Activated CD4-positive, alpha-beta T cell treated with anti-CD3 and anti-CD28 coated beads, Interleukin-2, amount 10 ng/mL, durations not matched to agents 24 days and 14 days (primary cell): ENCODE measurements around the gene MPC1. TPM values are rescaled to one million over a fixed set of nuclear protein-coding genes. Genes with fewer than 3 reads are reported as not detected.
"Not testable (repeated sequence)": the region's sequence is repeated elsewhere in the genome, so short reads cannot be mapped to it uniquely, and the experiment has no call there.

ENCODE experiments used
- DNase-seq: peaks from one replicate; pipeline ENCODE4 v3.0.0; 2022
- H3K27ac Mint-ChIP-seq: one replicate; pipeline ENCODE4 v1.8.0; 2022; ENCODE audit warnings: mild to moderate bottlenecking, mixed read lengths
- H3K27me3 Mint-ChIP-seq: one replicate; pipeline ENCODE4 v1.8.0; 2022; ENCODE audit warnings: mixed read lengths
- H3K36me3 Mint-ChIP-seq: one replicate; pipeline ENCODE4 v1.8.0; 2022; ENCODE audit warnings: low read depth, mild to moderate bottlenecking, mixed read lengths
- H3K4me1 Mint-ChIP-seq: one replicate; pipeline ENCODE4 v1.8.0; 2021; ENCODE audit warnings: mixed read lengths
- H3K4me3 Mint-ChIP-seq: one replicate; pipeline ENCODE4 v1.8.0; 2022; ENCODE audit warnings: mild to moderate bottlenecking, moderate library complexity, mixed read lengths
- H3K9me3 Mint-ChIP-seq: one replicate; pipeline ENCODE4 v1.8.0; 2021; ENCODE audit warnings: mixed read lengths
- intact Hi-C: fragments of 100-400 bp; cut with micrococcal nuclease; formaldehyde crosslinking; loops from one replicate; pipeline ENCODE4 v1.15.1; 2023
- total RNA-seq: library from RNA; stranded (reverse); gene quantifications from 2 replicates; pipeline ENCODE4 v1.2.3, GENCODE V29; 2022

MPC1 gene
- total RNA-seq, 1 donor from 2014 or later: 18.1 TPM

DNA sequence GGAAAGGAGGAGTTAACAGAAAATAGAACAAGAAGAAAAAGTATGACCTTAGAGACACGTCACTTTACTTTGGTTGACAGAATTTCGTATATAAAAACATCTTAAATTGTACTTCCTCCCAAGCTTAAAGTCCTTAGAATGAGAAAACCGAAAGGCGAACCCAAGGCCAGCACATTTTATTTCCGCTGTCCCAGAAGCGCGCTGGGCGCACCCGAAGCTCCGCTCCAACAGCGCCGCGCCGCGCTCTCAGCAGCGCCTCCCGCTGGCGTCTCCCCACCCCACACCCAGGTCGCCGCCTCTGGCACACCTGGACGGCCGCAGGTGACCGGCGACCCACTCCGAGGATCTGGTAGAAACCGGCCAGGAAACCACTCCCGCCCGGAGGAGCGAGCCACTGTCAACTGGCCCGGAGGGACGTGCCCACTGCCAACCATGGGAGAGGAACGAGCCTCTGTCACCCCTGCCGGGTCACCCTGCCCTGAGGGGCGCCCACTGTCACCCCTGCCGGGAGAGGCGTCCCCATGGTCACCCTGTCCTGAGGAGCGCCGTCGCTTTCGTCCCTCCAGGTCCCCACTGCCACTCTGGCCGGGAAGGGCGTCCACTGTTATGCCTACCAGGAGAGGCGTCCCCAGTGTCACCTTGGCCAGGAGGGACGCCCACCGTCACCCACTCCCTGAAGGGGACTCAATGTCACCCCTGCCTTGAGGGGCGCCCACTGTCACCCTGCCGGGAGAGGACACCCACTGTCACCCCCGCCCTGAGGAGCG lies 824 bp downstream of the MPC1 start:
- Mint-ChIP-seq H3K27ac (peak overlapping the region; percentile 59), H3K36me3 (no peaks in the 10 kb centered on the region), H3K4me3 (peak overlapping the region; percentile 88), H3K9me3 (no peaks in the 10 kb centered on the region), H3K4me1 (peaks cover 13% of the 10 kb centered on the region), H3K27me3 (no peaks in the 10 kb centered on the region)
- intact Hi-C loops: loop anchor here (2.0 to 5.0 kb wide), 6 partner anchors 35 to 1445 kb away; partner anchors contain the start of genes AFDN, CEP43, PRR18 and RNASET2
- peak; percentile 93 for DNase-seq

DNA sequence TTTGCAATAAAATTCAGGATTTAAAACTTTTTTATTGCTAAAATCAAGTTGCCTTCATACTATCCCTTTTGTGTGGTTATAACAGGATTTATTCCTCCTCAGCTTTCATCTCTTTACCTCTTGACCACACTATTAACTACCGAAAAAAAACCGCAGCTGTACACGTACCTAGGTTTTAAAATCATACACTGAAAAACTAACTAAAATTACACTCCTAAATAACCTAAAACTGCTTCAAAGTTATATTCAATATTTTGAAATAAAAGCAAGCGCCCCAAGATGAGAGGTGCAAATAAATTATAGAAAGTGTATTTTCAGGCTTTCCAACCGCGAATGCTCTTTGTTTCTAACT lies 1.4 kb downstream of the MPC1 start:
- H3K4me1 Mint-ChIP-seq: peaks cover 13% of the 10 kb centered on the region
- intact Hi-C loops: loop anchor here (5.0 kb wide), 3 partner anchors 36 to 1446 kb away; partner anchors contain the start of genes AFDN and RNASET2
- H3K27ac Mint-ChIP-seq: peak overlapping the region; percentile 59
- H3K9me3 Mint-ChIP-seq: no peaks in the 10 kb centered on the region
- peak overlapping the region; percentile 88 for H3K4me3 Mint-ChIP-seq
- H3K27me3 Mint-ChIP-seq: no peaks in the 10 kb centered on the region
- no peaks in the 10 kb centered on the region for H3K36me3 Mint-ChIP-seq
- DNase-seq: no peak

DNA sequence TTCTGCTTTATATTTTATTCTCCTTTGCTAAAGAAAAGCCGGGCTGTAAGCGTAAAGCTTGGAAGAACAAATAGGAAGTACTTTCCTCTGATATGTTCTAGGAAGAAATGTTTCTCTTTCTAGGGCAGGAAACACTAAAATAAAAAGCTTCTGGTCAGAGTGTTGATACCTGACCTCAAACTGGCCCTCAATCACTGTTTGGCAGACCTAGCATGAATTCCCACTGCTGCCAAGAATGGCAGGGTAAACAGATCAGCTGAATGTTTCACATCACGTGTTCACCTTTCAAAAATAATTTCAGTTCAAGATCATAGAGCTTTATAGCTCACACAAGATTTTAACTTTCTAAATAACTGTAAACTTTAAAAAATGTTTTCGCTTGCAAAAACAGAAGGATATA lies 2.9 kb downstream of the MPC1 start:
- Mint-ChIP-seq H3K4me1 (peaks cover 13% of the 10 kb centered on the region), H3K4me3 (no peak overlapping the region), H3K27ac (no peak overlapping the region), H3K9me3 (no peaks in the 10 kb centered on the region), H3K36me3 (no peaks in the 10 kb centered on the region), H3K27me3 (no peaks in the 10 kb centered on the region)
- intact Hi-C loops: loop anchor here (5.0 kb wide), 3 partner anchors 38 to 1448 kb away; partner anchors contain the start of genes AFDN and RNASET2
- no peak for DNase-seq

DNA sequence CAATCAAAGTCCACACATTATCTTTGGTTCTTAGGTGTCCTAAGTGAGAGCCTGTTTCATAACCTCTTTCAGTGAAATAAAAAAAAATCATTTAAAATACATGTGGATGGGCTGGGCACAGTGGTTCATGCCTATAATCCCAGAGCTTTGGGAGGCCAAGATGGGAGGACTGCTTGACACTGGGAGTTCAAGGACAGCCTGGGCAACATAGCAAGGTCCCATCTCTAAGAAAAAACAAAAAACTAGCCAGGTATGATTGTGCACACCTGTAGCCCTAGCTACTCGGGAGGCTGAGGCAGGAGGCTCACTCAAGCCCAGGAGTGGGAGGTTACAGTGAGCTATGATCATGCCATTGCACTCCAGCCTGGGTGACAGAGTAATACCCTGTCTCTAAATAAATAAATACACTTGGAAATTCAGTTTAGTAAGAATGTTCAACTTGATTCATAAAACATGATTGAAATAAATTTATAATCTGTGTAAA lies 3.6 kb downstream of the MPC1 start:
- no peaks in the 10 kb centered on the region for H3K27me3 Mint-ChIP-seq
- H3K9me3 Mint-ChIP-seq: no peaks in the 10 kb centered on the region
- no peak overlapping the region for H3K27ac Mint-ChIP-seq
- no peak for DNase-seq
- intact Hi-C loops: no loop called here
- H3K4me3 Mint-ChIP-seq: no peak overlapping the region
- H3K36me3 Mint-ChIP-seq: no peaks in the 10 kb centered on the region
- H3K4me1 Mint-ChIP-seq: peaks cover 13% of the 10 kb centered on the region

DNA sequence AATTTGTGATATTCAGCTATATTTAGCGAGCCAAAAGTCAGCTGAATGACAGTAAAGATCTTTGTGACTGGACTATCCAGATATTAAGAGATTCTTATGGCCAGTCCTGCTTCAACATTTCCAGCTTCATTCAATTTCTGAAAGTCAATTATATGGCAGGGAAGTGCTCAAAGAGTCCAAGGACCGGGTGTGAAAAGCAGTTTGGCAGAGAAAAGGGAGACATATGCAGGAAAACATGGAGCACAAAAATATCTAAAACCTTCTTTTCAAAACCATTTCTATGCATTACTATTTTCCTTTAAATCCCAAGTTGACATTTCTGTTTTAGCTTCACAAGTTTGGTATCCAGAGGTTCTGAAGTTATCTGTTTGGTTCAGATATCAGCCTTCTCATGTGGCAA lies 5.0 kb downstream of the MPC1 start:
- no peaks in the 10 kb centered on the region for H3K27me3 Mint-ChIP-seq
- no peak for DNase-seq
- no peak overlapping the region for H3K27ac Mint-ChIP-seq
- H3K9me3 Mint-ChIP-seq: no peaks in the 10 kb centered on the region
- intact Hi-C loops: no loop called here
- no peak overlapping the region for H3K4me3 Mint-ChIP-seq
- peaks cover 8% of the 10 kb centered on the region for H3K4me1 Mint-ChIP-seq
- no peaks in the 10 kb centered on the region for H3K36me3 Mint-ChIP-seq

DNA sequence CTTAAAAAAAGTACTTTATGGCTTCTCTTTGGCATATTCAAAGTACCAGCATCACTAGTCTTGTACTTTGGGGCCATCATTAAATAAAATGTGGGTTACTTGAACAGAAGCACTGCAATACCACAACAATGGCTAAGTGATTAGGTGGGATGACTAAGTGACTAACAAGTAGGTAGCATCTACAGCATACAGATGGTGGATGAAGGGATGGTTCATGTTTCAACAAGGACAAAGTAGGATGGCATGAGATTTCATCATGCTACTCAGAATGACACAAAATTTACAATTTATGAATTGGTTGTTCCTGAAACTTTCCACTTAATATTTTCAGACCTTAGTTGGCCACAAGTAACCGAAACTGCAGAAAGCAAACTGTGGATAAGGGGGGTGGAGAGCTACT lies 7.7 kb downstream of the MPC1 start:
- intact Hi-C loops: no loop called here
- Mint-ChIP-seq H3K27me3 (no peaks in the 10 kb centered on the region), H3K4me1 (peaks cover under 1% of the 10 kb centered on the region)

DNA sequence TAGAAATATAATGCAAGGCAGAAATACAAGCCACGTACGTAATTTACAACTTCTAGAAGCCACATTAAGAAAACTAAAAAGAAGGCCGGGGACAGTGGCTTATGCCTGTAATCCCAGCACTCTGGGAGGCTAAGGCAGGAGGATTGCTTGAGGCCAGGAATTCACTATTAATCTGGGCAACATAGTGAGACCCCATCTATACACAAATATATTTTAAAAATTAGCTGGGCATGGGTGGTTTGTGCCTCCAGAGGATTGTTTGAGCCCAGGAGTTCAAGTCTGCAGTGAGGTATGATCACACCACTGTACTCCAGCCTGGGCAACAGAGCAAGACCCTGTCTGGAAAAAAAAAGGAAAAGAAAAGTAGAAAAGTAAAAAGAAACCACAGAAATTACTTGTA lies 12.3 kb downstream of the MPC1 start:
- Mint-ChIP-seq H3K4me3 (no peak overlapping the region), H3K9me3 (no peaks in the 10 kb centered on the region), H3K27me3 (no peaks in the 10 kb centered on the region), H3K27ac (no peak overlapping the region), H3K4me1 (peaks cover 4% of the 10 kb centered on the region), H3K36me3 (no peaks in the 10 kb centered on the region)
- intact Hi-C loops: no loop called here
- DNase-seq: no peak

More for the DNA sequence above, 7.7 kb downstream of the MPC1 start:
- Mint-ChIP-seq H3K9me3 (no peaks in the 10 kb centered on the region), H3K27ac (no peak overlapping the region), H3K36me3 (no peaks in the 10 kb centered on the region), H3K4me3 (no peak overlapping the region)
- no peak for DNase-seq

DNA sequence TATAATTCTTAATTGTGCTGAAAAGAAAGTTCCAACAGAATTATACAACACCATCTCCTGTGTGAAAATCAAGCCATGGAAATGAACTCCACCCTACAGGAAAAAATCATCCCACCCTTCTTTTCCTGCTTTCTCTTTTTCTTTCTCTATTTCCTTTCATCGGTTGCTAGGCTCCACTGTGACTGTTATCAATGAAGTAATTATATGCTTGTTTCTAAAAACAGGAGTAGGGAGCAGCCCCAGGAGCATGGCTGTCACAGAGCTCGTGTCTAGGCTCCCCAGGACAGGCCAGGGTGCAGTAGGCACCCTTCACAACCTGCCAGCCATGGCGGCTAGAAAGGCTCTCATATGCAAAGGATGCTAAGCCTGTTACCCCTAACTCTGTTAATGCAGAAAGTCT lies 13.0 kb downstream of the MPC1 start:
- intact Hi-C loops: no loop called here
- Mint-ChIP-seq H3K27ac (no peak overlapping the region), H3K27me3 (no peaks in the 10 kb centered on the region), H3K36me3 (no peaks in the 10 kb centered on the region), H3K4me3 (no peak overlapping the region), H3K4me1 (peaks cover 4% of the 10 kb centered on the region), H3K9me3 (no peaks in the 10 kb centered on the region)
- DNase-seq: no peak

DNA sequence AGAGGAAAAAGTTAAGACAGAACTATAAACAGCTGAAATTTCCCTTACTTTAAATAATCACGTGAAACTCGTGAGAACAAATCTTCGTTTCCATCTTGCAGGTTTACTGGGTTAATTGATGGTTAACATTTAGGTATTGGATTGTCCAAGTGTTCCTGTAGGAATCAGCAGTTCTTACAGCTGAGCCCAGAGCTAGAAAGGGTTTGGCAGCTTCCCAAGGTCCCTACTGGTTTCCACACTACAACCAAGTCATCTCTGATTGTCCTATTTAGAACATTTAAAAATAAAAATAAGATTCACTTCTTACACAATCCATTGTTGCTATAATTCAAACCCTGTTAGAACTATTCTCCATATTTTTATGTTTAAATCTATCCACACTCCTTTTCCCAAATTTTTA lies 15.8 kb downstream of the MPC1 start:
- Mint-ChIP-seq H3K27ac (no peak overlapping the region), H3K36me3 (peaks cover 5% of the 10 kb centered on the region), H3K9me3 (no peaks in the 10 kb centered on the region), H3K4me1 (peaks cover 4% of the 10 kb centered on the region), H3K27me3 (no peaks in the 10 kb centered on the region), H3K4me3 (no peak overlapping the region)
- intact Hi-C loops: no loop called here
- DNase-seq: no peak

DNA sequence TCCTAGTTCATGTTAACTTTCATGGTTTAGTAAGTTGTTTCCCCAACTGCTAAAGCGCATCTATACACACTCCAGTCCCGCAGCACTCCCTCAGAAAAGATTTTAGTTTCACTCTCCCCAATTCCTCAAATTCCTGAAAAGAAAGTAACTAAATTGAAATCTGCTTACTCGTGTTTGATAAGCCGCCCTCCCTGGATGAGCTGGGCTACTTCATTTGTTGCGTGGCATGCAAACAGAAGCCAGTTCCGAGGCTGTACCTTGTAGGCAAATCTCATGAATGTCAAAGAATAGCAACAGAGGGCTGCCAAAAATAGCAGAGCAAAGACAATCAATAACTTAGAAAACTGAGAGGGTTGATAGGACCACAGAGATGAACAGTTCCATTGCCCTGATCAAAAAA lies 16.9 kb downstream of the MPC1 start:
- H3K9me3 Mint-ChIP-seq: no peaks in the 10 kb centered on the region
- no peaks in the 10 kb centered on the region for H3K27me3 Mint-ChIP-seq
- H3K36me3 Mint-ChIP-seq: peaks cover 5% of the 10 kb centered on the region
- intact Hi-C loops: no loop called here
- peaks cover 4% of the 10 kb centered on the region for H3K4me1 Mint-ChIP-seq
- no peak overlapping the region for H3K27ac Mint-ChIP-seq
- H3K4me3 Mint-ChIP-seq: no peak overlapping the region
- DNase-seq: no peak

DNA sequence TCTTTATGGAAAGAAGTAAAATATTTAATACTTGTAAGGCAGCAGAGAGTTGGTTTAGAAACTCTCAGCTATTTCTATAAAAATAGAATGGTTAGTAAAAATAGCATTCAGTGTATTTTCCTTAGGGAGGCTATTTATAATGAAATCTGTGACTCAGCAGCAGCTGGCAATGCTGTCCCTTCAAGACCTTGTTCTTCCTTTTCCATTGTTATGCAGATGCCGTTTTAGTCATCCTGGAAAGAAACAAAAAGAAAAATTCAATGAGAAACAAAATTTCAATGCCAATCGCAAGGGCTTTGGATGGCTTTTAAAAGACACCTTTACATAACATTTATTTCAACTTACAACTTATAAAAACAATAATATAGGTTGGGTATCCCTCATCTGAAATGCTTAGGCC lies 17.5 kb downstream of the MPC1 start:
- intact Hi-C loops: no loop called here
- peaks cover 4% of the 10 kb centered on the region for H3K4me1 Mint-ChIP-seq
- no peaks in the 10 kb centered on the region for H3K9me3 Mint-ChIP-seq
- peaks cover 5% of the 10 kb centered on the region for H3K36me3 Mint-ChIP-seq
- no peak for DNase-seq
- no peak overlapping the region for H3K27ac Mint-ChIP-seq
- H3K27me3 Mint-ChIP-seq: peaks cover under 1% of the 10 kb centered on the region
- no peak overlapping the region for H3K4me3 Mint-ChIP-seq

DNA sequence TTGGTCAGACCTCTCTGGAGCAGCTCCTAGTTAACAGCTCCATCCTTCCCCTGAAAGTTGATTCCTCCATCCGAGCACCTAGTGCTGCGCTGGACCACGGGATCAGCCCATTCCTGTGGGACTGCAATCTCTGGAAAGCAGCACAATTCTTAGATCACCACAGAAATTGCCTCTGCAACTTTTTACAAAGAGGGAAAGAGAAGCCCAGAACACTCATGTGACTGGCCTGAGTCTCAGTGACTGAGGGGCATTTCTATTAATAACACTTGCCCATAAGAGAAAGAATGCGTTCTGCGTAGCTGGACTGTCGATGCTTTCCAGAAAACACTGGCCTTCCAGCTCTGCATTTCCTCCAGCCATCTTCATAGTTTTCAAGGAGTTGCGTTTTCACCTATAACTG lies 18.3 kb downstream of the MPC1 start:
- intact Hi-C loops: no loop called here
- H3K36me3 Mint-ChIP-seq: peaks cover 5% of the 10 kb centered on the region
- no peak overlapping the region for H3K27ac Mint-ChIP-seq
- H3K4me1 Mint-ChIP-seq: no peaks in the 10 kb centered on the region
- H3K9me3 Mint-ChIP-seq: peaks cover 2% of the 10 kb centered on the region
- peaks cover 9% of the 10 kb centered on the region for H3K27me3 Mint-ChIP-seq
- DNase-seq: no peak
- H3K4me3 Mint-ChIP-seq: no peak overlapping the region

DNA sequence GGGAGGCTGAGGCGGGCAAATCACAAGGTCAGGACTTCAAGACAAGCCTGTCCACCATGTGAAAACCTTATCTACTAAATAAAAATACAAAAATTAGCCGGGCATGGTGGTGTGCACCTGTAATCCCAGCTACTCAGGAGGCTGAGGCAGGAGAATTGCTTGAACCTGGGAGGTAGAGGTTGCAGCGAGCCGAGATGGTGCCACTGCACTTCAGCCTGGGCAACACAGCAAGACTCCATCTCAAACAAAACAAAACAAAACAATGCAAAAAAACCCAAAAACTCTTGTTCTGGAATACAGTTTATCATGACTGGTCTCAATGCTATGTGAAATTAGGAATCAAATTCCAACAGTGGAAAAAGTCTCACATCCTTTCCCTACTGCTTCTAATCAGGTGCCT lies 20.3 kb downstream of the MPC1 start:
- H3K4me1 Mint-ChIP-seq, H3K36me3 Mint-ChIP-seq, H3K4me3 Mint-ChIP-seq, H3K27ac Mint-ChIP-seq, intact Hi-C loops, DNase-seq: not testable (repeated sequence)
- Mint-ChIP-seq H3K9me3 (peaks cover 11% of the 10 kb centered on the region), H3K27me3 (peaks cover 22% of the 10 kb centered on the region)

DNA sequence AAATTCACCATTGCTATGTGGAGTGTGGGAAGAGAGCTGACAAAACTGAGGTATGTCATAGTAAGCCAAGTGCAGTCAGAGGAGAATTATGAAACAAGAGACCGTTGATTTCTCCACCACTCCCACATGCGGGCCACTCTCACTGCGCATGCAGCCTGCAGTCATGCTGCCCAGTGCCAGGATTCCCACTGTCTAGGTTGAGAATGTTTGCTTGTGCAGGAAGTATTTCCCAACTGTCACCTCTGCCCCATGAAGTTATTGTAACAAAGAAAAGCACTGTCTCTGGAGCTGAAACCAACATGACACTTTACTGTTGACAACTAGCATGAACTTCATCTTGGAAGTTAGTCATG lies 21.7 kb downstream of the MPC1 start:
- intact Hi-C loops: no loop called here
- no peak for DNase-seq
- Mint-ChIP-seq H3K4me3 (no peak overlapping the region), H3K36me3 (peaks cover 5% of the 10 kb centered on the region), H3K9me3 (peaks cover 11% of the 10 kb centered on the region), H3K27me3 (peaks cover 29% of the 10 kb centered on the region), H3K4me1 (no peaks in the 10 kb centered on the region), H3K27ac (no peak overlapping the region)
